Measurements from ENCODE around the gene METTL25B.
A peak's percentile ranks its signal among the peaks of the same experiment; 100 is the strongest.

METTL25B gene

GRCh38 chr1:156700736-156701531 is 27.3 kb upstream of the METTL25B start:
- DNase-seq (ENCODE audit: low read depth), result no peak

GRCh38 chr1:156703336-156703735 is 24.9 kb upstream of the METTL25B start:
- DNase-seq (ENCODE audit: low read depth), result no peak

- DNase-seq (ENCODE audit: low read depth), result no peak
Measured at GRCh38 chr1:156703741-156704140, 24.5 kb upstream of the METTL25B start.

- no peak for DNase-seq (ENCODE audit: low read depth)
Measured at GRCh38 chr1:156704166-156704711, 24.0 kb upstream of the METTL25B start.

- peak; percentile 89 for DNase-seq (ENCODE audit: low read depth)
Measured at GRCh38 chr1:156704930-156705320, 23.3 kb upstream of the METTL25B start.

- DNase-seq (ENCODE audit: low read depth), result peak; percentile 41
Measured at GRCh38 chr1:156705321-156705917, 22.9 kb upstream of the METTL25B start, which contains the start of gene CRABP2. CRABP2 (minus strand) TSS chr1:156705583; CDS start chr1:156705446, 137 bp downstream.

GRCh38 chr1:156705918-156706656 is 22.2 kb upstream of the METTL25B start:
- peak; percentile 66 for DNase-seq (ENCODE audit: low read depth)

- DNase-seq (ENCODE audit: low read depth), result peak; percentile 34
Measured at GRCh38 chr1:156706657-156707416, 21.4 kb upstream of the METTL25B start.

- peak; percentile 51 for DNase-seq (ENCODE audit: low read depth)
Measured at GRCh38 chr1:156707417-156708217, 20.7 kb upstream of the METTL25B start.

GRCh38 chr1:156708218-156708661 is 20.0 kb upstream of the METTL25B start:
- DNase-seq (ENCODE audit: low read depth), result no peak

- no peak for DNase-seq (ENCODE audit: low read depth)
Measured at GRCh38 chr1:156709031-156709430, 19.2 kb upstream of the METTL25B start.

- DNase-seq (ENCODE audit: low read depth), result peak; percentile 53
Measured at GRCh38 chr1:156709757-156710489, 18.3 kb upstream of the METTL25B start.

GRCh38 chr1:156711011-156711817 is 17.1 kb upstream of the METTL25B start:
- peak; percentile 45 for DNase-seq (ENCODE audit: low read depth)

GRCh38 chr1:156712626-156713025 is 15.6 kb upstream of the METTL25B start:
- DNase-seq (ENCODE audit: low read depth), result peak; percentile 21

GRCh38 chr1:156714830-156715229 is 13.4 kb upstream of the METTL25B start:
- DNase-seq (ENCODE audit: low read depth), result no peak

GRCh38 chr1:156717351-156717750 is 10.9 kb upstream of the METTL25B start:
- DNase-seq (ENCODE audit: low read depth), result peak; percentile 25

- DNase-seq (ENCODE audit: low read depth), result no peak
Measured at GRCh38 chr1:156721131-156721530, 7.1 kb upstream of the METTL25B start.

- no peak for DNase-seq (ENCODE audit: low read depth)
Measured at GRCh38 chr1:156721535-156721934, 6.7 kb upstream of the METTL25B start.

GRCh38 chr1:156725683-156726280 is 2.5 kb upstream of the METTL25B start:
- peak; percentile 93 for DNase-seq (ENCODE audit: low read depth)

Measured in ELR (cell line).